Measurements from ENCODE around the gene INA.
"Not testable (repeated sequence)": the region's sequence is repeated elsewhere in the genome, so short reads cannot be mapped to it uniquely, and the experiment has no call there.

The INA gene

DNA sequence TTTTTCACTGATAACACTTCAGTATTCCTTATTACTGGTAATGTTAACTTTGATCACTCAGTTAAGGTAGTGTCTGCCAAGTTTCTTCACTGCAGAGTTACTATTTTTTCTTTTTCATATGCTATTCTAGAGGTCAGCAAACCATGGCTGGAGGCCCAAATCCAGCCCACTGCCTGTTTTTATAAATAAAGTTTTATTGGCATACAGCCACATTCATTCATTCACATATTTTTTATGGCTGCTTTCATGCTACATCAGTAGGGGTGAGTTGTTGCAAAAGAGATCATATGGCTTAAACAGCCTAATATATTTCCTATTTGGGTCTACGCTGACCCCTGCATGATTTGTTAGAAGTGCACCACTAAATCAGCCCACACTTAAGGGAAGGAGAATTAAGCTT, 20.3 kb upstream of the INA start:
- no peak for DNase-seq
- no peaks in the 10 kb centered on the region for H3F3A ChIP-seq (ENCODE audit: insufficient read depth, low read length)
- no peaks in the 10 kb centered on the region for H3K27me3 ChIP-seq (replicated peaks; ENCODE audit: insufficient read depth, low read length)
- H2AFZ ChIP-seq (ENCODE audit: low read length): no peak overlapping the region
- H3K4me3 ChIP-seq (ENCODE audit: low read length): no peak overlapping the region
- H3K4me2 ChIP-seq (ENCODE audit: low read depth, low read length): no peak overlapping the region
- no peaks in the 10 kb centered on the region for H3K4me1 ChIP-seq (ENCODE audit: low read length)
- H3K9ac ChIP-seq (ENCODE audit: low read length): no peak overlapping the region
- no peak overlapping the region for H3K27ac ChIP-seq (ENCODE audit: low read length)
- no peaks in the 10 kb centered on the region for H3K79me2 ChIP-seq (ENCODE audit: low read length)
- TF ChIP-seq EZH2 (optimal IDR thresholded peaks at IDR 0.05; ENCODE audit: low read depth, low read length) (no peak), EZH2phosphoT487 (IDR thresholded peaks at IDR 0.05; ENCODE audit: low read length) (no peak)
- TF ChIP-seq, protein P1, sequence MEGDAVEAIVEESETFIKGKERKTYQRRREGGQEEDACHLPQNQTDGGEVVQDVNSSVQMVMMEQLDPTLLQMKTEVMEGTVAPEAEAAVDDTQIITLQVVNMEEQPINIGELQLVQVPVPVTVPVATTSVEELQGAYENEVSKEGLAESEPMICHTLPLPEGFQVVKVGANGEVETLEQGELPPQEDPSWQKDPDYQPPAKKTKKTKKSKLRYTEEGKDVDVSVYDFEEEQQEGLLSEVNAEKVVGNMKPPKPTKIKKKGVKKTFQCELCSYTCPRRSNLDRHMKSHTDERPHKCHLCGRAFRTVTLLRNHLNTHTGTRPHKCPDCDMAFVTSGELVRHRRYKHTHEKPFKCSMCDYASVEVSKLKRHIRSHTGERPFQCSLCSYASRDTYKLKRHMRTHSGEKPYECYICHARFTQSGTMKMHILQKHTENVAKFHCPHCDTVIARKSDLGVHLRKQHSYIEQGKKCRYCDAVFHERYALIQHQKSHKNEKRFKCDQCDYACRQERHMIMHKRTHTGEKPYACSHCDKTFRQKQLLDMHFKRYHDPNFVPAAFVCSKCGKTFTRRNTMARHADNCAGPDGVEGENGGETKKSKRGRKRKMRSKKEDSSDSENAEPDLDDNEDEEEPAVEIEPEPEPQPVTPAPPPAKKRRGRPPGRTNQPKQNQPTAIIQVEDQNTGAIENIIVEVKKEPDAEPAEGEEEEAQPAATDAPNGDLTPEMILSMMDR (IDR thresholded peaks at IDR 0.05; ENCODE audit: low read length): no peak
- no peaks in the 10 kb centered on the region for H3K9me2 ChIP-seq (replicated peaks; ENCODE audit: insufficient read depth, low read length)
- no peaks in the 10 kb centered on the region for H3K36me3 ChIP-seq (replicated peaks; ENCODE audit: insufficient read depth, low read length)
- H3K9me3 ChIP-seq (replicated peaks; ENCODE audit: insufficient read depth, low read length): no peaks in the 10 kb centered on the region
- H4K20me1 ChIP-seq (ENCODE audit: insufficient read depth, low read length): no peaks in the 10 kb centered on the region

DNA sequence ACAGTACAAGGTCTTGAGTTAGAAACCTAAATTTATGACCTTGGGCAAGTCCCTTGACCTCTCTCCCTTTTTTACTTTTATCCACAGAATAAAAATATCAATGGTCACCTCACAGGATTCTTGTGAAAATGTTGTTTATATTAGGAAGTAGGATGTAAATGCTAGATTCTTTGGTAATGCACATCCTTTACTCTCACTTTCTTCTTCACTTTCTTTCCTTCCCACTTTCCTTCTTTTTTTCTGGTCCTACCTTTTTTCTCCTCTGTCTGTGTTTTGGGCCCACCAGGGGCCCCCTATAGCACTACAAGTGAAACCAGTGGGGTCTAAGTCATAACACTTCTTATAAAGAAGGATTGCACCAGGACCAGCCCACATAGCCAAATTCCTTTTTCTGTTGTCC, 19.1 kb upstream of the INA start:
- no peak overlapping the region for H2AFZ ChIP-seq (ENCODE audit: low read length)
- H3K36me3 ChIP-seq (replicated peaks; ENCODE audit: insufficient read depth, low read length): no peaks in the 10 kb centered on the region
- H3K4me3 ChIP-seq (ENCODE audit: low read length): no peak overlapping the region
- H3K27ac ChIP-seq (ENCODE audit: low read length): no peak overlapping the region
- no peaks in the 10 kb centered on the region for H3F3A ChIP-seq (ENCODE audit: insufficient read depth, low read length)
- no peak overlapping the region for H3K4me2 ChIP-seq (ENCODE audit: low read depth, low read length)
- H3K9me2 ChIP-seq (replicated peaks; ENCODE audit: insufficient read depth, low read length): no peaks in the 10 kb centered on the region
- no peaks in the 10 kb centered on the region for H4K20me1 ChIP-seq (ENCODE audit: insufficient read depth, low read length)
- H3K27me3 ChIP-seq (replicated peaks; ENCODE audit: insufficient read depth, low read length): no peaks in the 10 kb centered on the region
- TF ChIP-seq EZH2phosphoT487 (IDR thresholded peaks at IDR 0.05; ENCODE audit: low read length) (no peak), EZH2 (optimal IDR thresholded peaks at IDR 0.05; ENCODE audit: low read depth, low read length) (no peak)
- TF ChIP-seq, protein P1 (IDR thresholded peaks at IDR 0.05; ENCODE audit: low read length): no peak
- no peak overlapping the region for H3K9ac ChIP-seq (ENCODE audit: low read length)
- DNase-seq: no peak
- no peaks in the 10 kb centered on the region for H3K9me3 ChIP-seq (replicated peaks; ENCODE audit: insufficient read depth, low read length)
- H3K4me1 ChIP-seq (ENCODE audit: low read length): no peaks in the 10 kb centered on the region
- H3K79me2 ChIP-seq (ENCODE audit: low read length): no peaks in the 10 kb centered on the region

DNA sequence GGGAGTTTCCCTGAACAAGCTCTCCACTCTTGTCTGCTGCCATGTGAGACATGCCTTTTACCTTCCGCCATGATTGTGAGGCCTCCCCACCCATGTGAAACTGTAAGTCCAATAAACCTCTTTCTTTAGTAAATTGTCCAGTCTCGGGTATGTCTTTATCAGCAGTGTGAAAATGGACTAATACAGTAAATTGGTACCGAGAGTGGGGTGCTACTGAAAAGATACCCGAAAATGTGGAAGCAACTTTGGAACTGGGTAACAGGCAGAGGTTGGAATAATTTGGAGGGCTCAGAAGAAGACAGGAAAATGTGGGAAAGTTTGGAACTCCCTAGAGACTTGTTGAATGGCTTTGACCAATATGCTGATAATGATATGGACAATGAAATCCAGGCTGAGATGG, 18.0 kb upstream of the INA start:
- H3K4me1 ChIP-seq (ENCODE audit: low read length); H3K4me2 ChIP-seq (ENCODE audit: low read depth, low read length); H3K9ac ChIP-seq (ENCODE audit: low read length); H3K4me3 ChIP-seq (ENCODE audit: low read length); H2AFZ ChIP-seq (ENCODE audit: low read length); H4K20me1 ChIP-seq (ENCODE audit: insufficient read depth, low read length); H3K9me2 ChIP-seq (replicated peaks; ENCODE audit: insufficient read depth, low read length); H3K9me3 ChIP-seq (replicated peaks; ENCODE audit: insufficient read depth, low read length); H3K79me2 ChIP-seq (ENCODE audit: low read length); H3F3A ChIP-seq (ENCODE audit: insufficient read depth, low read length); DNase-seq; H3K27me3 ChIP-seq (replicated peaks; ENCODE audit: insufficient read depth, low read length); H3K27ac ChIP-seq (ENCODE audit: low read length); H3K36me3 ChIP-seq (replicated peaks; ENCODE audit: insufficient read depth, low read length): not testable (repeated sequence)

DNA sequence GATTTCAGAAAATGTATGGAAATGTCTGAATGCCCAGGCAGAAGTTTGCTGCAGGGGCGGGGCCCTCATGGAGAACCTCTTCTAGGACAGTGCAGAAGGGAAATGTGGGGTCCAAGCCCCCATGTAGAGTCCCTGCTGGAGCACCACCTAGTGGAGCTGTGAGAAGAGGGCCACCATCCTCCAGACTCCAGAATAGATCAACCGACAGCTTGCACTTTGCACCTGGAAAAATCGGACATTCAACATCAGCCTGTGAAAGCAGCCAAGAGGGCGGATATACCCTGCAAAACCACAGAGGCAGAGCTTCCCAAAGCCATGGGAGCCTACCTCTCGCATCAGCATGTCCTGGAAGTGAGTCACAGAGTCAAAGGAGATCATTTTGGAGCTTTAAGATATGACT, 16.9 kb upstream of the INA start:
- DNase-seq: no peak
- Histone ChIP-seq H3K4me2 (ENCODE audit: low read depth, low read length) (no peak overlapping the region), H3K27ac (ENCODE audit: low read length) (no peak overlapping the region), H4K20me1 (ENCODE audit: insufficient read depth, low read length) (no peaks in the 10 kb centered on the region), H3K4me1 (ENCODE audit: low read length) (no peaks in the 10 kb centered on the region), H3K36me3 (replicated peaks; ENCODE audit: insufficient read depth, low read length) (no peaks in the 10 kb centered on the region), H3K79me2 (ENCODE audit: low read length) (no peaks in the 10 kb centered on the region), H3K9me3 (replicated peaks; ENCODE audit: insufficient read depth, low read length) (no peaks in the 10 kb centered on the region), H3K9me2 (replicated peaks; ENCODE audit: insufficient read depth, low read length) (no peaks in the 10 kb centered on the region), H3K27me3 (replicated peaks; ENCODE audit: insufficient read depth, low read length) (no peaks in the 10 kb centered on the region), H3K9ac (ENCODE audit: low read length) (no peak overlapping the region), H3K4me3 (ENCODE audit: low read length) (no peak overlapping the region), H2AFZ (ENCODE audit: low read length) (no peak overlapping the region), H3F3A (ENCODE audit: insufficient read depth, low read length) (no peaks in the 10 kb centered on the region)
- TF ChIP-seq, protein P1 (IDR thresholded peaks at IDR 0.05; ENCODE audit: low read length): no peak
- TF ChIP-seq EZH2phosphoT487 (IDR thresholded peaks at IDR 0.05; ENCODE audit: low read length) (no peak), EZH2 (optimal IDR thresholded peaks at IDR 0.05; ENCODE audit: low read depth, low read length) (no peak)
